PC-9 (cell line): Measurements from ENCODE around the gene RPEL1. TPM values are rescaled to one million over a fixed set of nuclear protein-coding genes. Genes with fewer than 3 reads are reported as not detected.
"Not testable (repeated sequence)": the region's sequence is repeated elsewhere in the genome, so short reads cannot be mapped to it uniquely, and the experiment has no call there.

Experiments
- BruUV-seq: library from RNA; stranded (reverse); fragments of 400-500 nt; replicated peaks from 2 replicates; lab custom pipeline; 2021; lab: Mats Ljungman, UMichigan
- CTCF ChIA-PET: fragments of 300-600 bp; sonication (Branson Sonifier 250); formaldehyde crosslinking; loops from one replicate; lab custom pipeline; 2022; ENCODE audit warnings: antibody characterized with exemption; lab: Charles Lee
- POLR2A ChIA-PET: fragments of 300-600 bp; sonication (Branson Sonifier 250); formaldehyde crosslinking; loops from one replicate; lab custom pipeline; 2022; ENCODE audit warnings: antibody characterized with exemption; ENCODE audit not compliant: unreplicated experiment; lab: Charles Lee
- DNase-seq, 2 experiments: peaks; one replicate each; pipeline versions ENCODE4 v3.0.0 to v3.0.0-alpha.2; 2015 to 2022; ENCODE audit warnings: mixed read lengths in 1 of 2
- H2AFZ ChIP-seq: fragments of 200-600 bp; sonication (generic); 2 replicates; pipeline ENCODE4 v1.8.1; 2017; ENCODE audit warnings: antibody characterized with exemption
- H3F3A ChIP-seq: fragments of 200-600 bp; sonication (generic); 2 replicates; pipeline ENCODE4 v1.8.1; 2017; ENCODE audit warnings: antibody characterized with exemption, mild to moderate bottlenecking, low read depth; ENCODE audit not compliant: insufficient read depth
- H3K27ac ChIP-seq: fragments of 200-600 bp; sonication (generic); 2 replicates; pipeline ENCODE4 v1.6.1; 2016; ENCODE audit warnings: mixed run types
- H3K27me3 ChIP-seq: fragments of 200-600 bp; sonication (generic); 2 replicates; pipeline ENCODE4 v1.6.1; 2016; ENCODE audit warnings: low read depth, mixed run types; ENCODE audit not compliant: insufficient read depth
- H3K36me3 ChIP-seq: fragments of 200-600 bp; sonication (generic); 2 replicates; pipeline ENCODE4 v1.6.1; 2016; ENCODE audit warnings: low read depth, mixed run types
- H3K4me1 ChIP-seq: fragments of 200-600 bp; sonication (generic); replicated peaks from 2 replicates; pipeline ENCODE4 v1.6.1; 2016; ENCODE audit warnings: mixed run types; ENCODE audit not compliant: insufficient read depth
- H3K4me2 ChIP-seq: fragments of 200-600 bp; sonication (generic); 2 replicates; pipeline ENCODE4 v1.6.1; 2017; ENCODE audit warnings: mixed run types
- H3K4me3 ChIP-seq: fragments of 200-600 bp; sonication (generic); 2 replicates; pipeline ENCODE4 v1.6.1; 2016; ENCODE audit warnings: mixed run types
- H3K79me2 ChIP-seq: fragments of 200-600 bp; sonication (generic); 2 replicates; pipeline ENCODE4 v1.6.1; 2017; ENCODE audit warnings: low read depth, mixed run types
- H3K9me2 ChIP-seq: fragments of 200-600 bp; sonication (generic); 2 replicates; pipeline ENCODE4 v1.8.1; 2017; ENCODE audit warnings: mild to moderate bottlenecking; ENCODE audit not compliant: insufficient read depth
- H3K9me3 ChIP-seq: fragments of 200-600 bp; sonication (generic); 2 replicates; pipeline ENCODE4 v1.8.1; 2016; ENCODE audit warnings: low read depth; ENCODE audit not compliant: insufficient read depth
- H4K20me1 ChIP-seq: fragments of 200-600 bp; sonication (generic); 2 replicates; pipeline ENCODE4 v1.8.1; 2017; ENCODE audit not compliant: insufficient read depth
- CTCF ChIP-seq: fragments of 200-600 bp; sonication (generic); conservative IDR thresholded peaks from 2 replicates; pipeline ENCODE4 v1.6.1; 2017; ENCODE audit warnings: mixed run types, antibody characterized with exemption, mild to moderate bottlenecking, moderate library complexity
- EZH2 ChIP-seq: fragments of 200-600 bp; sonication (generic); IDR thresholded peaks from 2 replicates; pipeline ENCODE4 v1.8.0; 2017; ENCODE audit warnings: antibody characterized with exemption, low read depth
- intact Hi-C: fragments of 100-400 bp; cut with micrococcal nuclease; formaldehyde crosslinking; loops from one replicate; pipeline ENCODE4 v1.10.0; 2022; ENCODE audit not compliant: unreplicated experiment
- total RNA-seq: library from RNA; stranded (reverse); gene quantifications from 2 replicates; pipeline ENCODE4 v1.2.3, GENCODE V29; 2021

The RPEL1 gene
- total RNA-seq, 1 experiment from 2014 or later: not detected

GRCh38 chr10:103202319-103202718 is 43.4 kb upstream of the RPEL1 start:
- Histone ChIP-seq H3K4me2 (no peak overlapping the region), H3K27ac (no peak overlapping the region), H3K9me3 (no peaks in the 10 kb centered on the region), H3K4me1 (peaks cover 3% of the 10 kb centered on the region), H2AFZ (no peak overlapping the region), H3K27me3 (no peaks in the 10 kb centered on the region), H3K36me3 (no peaks in the 10 kb centered on the region), H3F3A (peaks cover 3% of the 10 kb centered on the region; the same call in 1 of the 2 replicates), H3K9me2 (no peaks in the 10 kb centered on the region), H3K4me3 (no peak overlapping the region), H3K79me2 (no peaks in the 10 kb centered on the region), H4K20me1 (no peaks in the 10 kb centered on the region)
- POLR2A ChIA-PET: interaction anchor here (0.6 kb wide), 1 partner anchor 9 kb away, joined by 3 read pairs; the partner anchor contains the start of gene NT5C2
- BruUV-seq: no TSS peak
- intact Hi-C loops: no loop called here
- CTCF ChIA-PET: no interaction called here
- no peak for DNase-seq
- no peak for TF ChIP-seq CTCF
- TF ChIP-seq EZH2: no peak

GRCh38 chr10:103203466-103203865 is 42.2 kb upstream of the RPEL1 start:
- POLR2A ChIA-PET: no interaction called here
- CTCF ChIA-PET: no interaction called here

GRCh38 chr10:103204353-103205255 is 41.1 kb upstream of the RPEL1 start:
- Histone ChIP-seq H3K4me2 (no peak overlapping the region), H3K9me2 (no peaks in the 10 kb centered on the region), H3K27ac (no peak overlapping the region), H3K4me3 (no peak overlapping the region), H3K27me3 (no peaks in the 10 kb centered on the region), H3K4me1 (no peaks in the 10 kb centered on the region), H4K20me1 (no peaks in the 10 kb centered on the region), H3F3A (no peaks in the 10 kb centered on the region), H3K79me2 (no peaks in the 10 kb centered on the region), H2AFZ (no peak overlapping the region), H3K9me3 (no peaks in the 10 kb centered on the region), H3K36me3 (no peaks in the 10 kb centered on the region)
- intact Hi-C loops: no loop called here
- DNase-seq: peak in 1 of 2 experiments; percentile 35
- POLR2A ChIA-PET: no interaction called here
- no peak for TF ChIP-seq CTCF
- no peak for TF ChIP-seq EZH2
- CTCF ChIA-PET: no interaction called here
- BruUV-seq: no TSS peak

More at GRCh38 chr10:103203466-103203865, 42.2 kb upstream of the RPEL1 start:
- H3F3A ChIP-seq: no peaks in the 10 kb centered on the region
- no peaks in the 10 kb centered on the region for H3K36me3 ChIP-seq
- BruUV-seq: no TSS peak
- DNase-seq: no peak
- H3K9me2 ChIP-seq: no peaks in the 10 kb centered on the region
- H3K4me1 ChIP-seq: no peaks in the 10 kb centered on the region
- H3K27ac ChIP-seq: no peak overlapping the region
- TF ChIP-seq EZH2: no peak
- TF ChIP-seq CTCF: no peak
- H3K4me2 ChIP-seq: no peak overlapping the region
- H2AFZ ChIP-seq: no peak overlapping the region
- no peaks in the 10 kb centered on the region for H4K20me1 ChIP-seq
- no peaks in the 10 kb centered on the region for H3K27me3 ChIP-seq
- no peak overlapping the region for H3K4me3 ChIP-seq
- no peaks in the 10 kb centered on the region for H3K9me3 ChIP-seq
- no peaks in the 10 kb centered on the region for H3K79me2 ChIP-seq
- intact Hi-C loops: no loop called here

GRCh38 chr10:103205401-103205800 is 40.3 kb upstream of the RPEL1 start:
- H4K20me1 ChIP-seq, intact Hi-C loops, CTCF ChIA-PET, H3K4me2 ChIP-seq, H3K27me3 ChIP-seq, H3K9me2 ChIP-seq, POLR2A ChIA-PET, H3F3A ChIP-seq, H3K27ac ChIP-seq, BruUV-seq, H3K36me3 ChIP-seq, H2AFZ ChIP-seq, H3K9me3 ChIP-seq, H3K4me3 ChIP-seq, H3K4me1 ChIP-seq, DNase-seq, H3K79me2 ChIP-seq: not testable (repeated sequence)

- DNase-seq, H3K27me3 ChIP-seq, H4K20me1 ChIP-seq, H3K4me2 ChIP-seq, H2AFZ ChIP-seq, H3K9me2 ChIP-seq, H3F3A ChIP-seq, H3K79me2 ChIP-seq, POLR2A ChIA-PET, CTCF ChIA-PET, H3K9me3 ChIP-seq, BruUV-seq, H3K4me3 ChIP-seq, H3K36me3 ChIP-seq, H3K4me1 ChIP-seq, intact Hi-C loops, H3K27ac ChIP-seq: not testable (repeated sequence)
Observed at GRCh38 chr10:103206715-103207114, 39.0 kb upstream of the RPEL1 start.
